MCF 10A (cell line): Measurements from ENCODE around the gene MTHFD2. TPM values are rescaled to one million over a fixed set of nuclear protein-coding genes. Genes with fewer than 3 reads are reported as not detected.
A peak's percentile ranks its signal among the peaks of the same experiment; 100 is the strongest.

Source experiments
- BruUV-seq: library from RNA; stranded (reverse); fragments of 400-500 nt; replicated peaks from 2 replicates; lab custom pipeline; 2021; lab: Mats Ljungman, UMichigan
- CTCF ChIA-PET: fragments of 300-600 bp; sonication (Branson Sonifier 250); formaldehyde crosslinking; extraction: SDS; loops from one replicate; lab custom pipeline; 2021; ENCODE audit warnings: antibody characterized with exemption, inconsistent platforms; lab: Yijun Ruan, JAX
- POLR2A ChIA-PET: fragments of 300-600, 350-650 bp; sonication (Branson Sonifier 250); formaldehyde crosslinking; extraction: SDS; loops from one replicate; lab custom pipeline; 2020; ENCODE audit warnings: antibody characterized with exemption, inconsistent platforms; lab: Yijun Ruan, JAX
- DNase-seq: peaks from one replicate; pipeline ENCODE4 v3.0.0-alpha.2; 2018; ENCODE audit not compliant: unreplicated experiment
- H3K27ac Mint-ChIP-seq: one replicate; pipeline ENCODE4 v1.8.0; 2022; ENCODE audit warnings: mild to moderate bottlenecking, low read depth, mixed read lengths; ENCODE audit not compliant: unreplicated experiment
- H3K27me3 Mint-ChIP-seq: one replicate; pipeline ENCODE4 v1.8.0; 2022; ENCODE audit warnings: mixed read lengths; ENCODE audit not compliant: insufficient read depth, unreplicated experiment
- H3K36me3 Mint-ChIP-seq: one replicate; pipeline ENCODE4 v1.8.0; 2022; ENCODE audit warnings: mild to moderate bottlenecking, moderate library complexity, mixed read lengths; ENCODE audit not compliant: insufficient read depth, unreplicated experiment
- H3K4me1 Mint-ChIP-seq: one replicate; pipeline ENCODE4 v1.8.0; 2022; ENCODE audit warnings: mixed read lengths; ENCODE audit not compliant: insufficient read depth, unreplicated experiment
- H3K4me3 Mint-ChIP-seq: one replicate; pipeline ENCODE4 v1.8.0; 2022; ENCODE audit warnings: mild to moderate bottlenecking, moderate library complexity, mixed read lengths; ENCODE audit not compliant: unreplicated experiment
- H3K9me3 Mint-ChIP-seq: one replicate; pipeline ENCODE4 v1.8.0; 2022; ENCODE audit warnings: mixed read lengths; ENCODE audit not compliant: unreplicated experiment
- intact Hi-C: fragments of 100-400 bp; cut with micrococcal nuclease; formaldehyde crosslinking; loops from 2 replicates; pipeline ENCODE4 v1.14.1; 2022
- total RNA-seq: library from RNA; stranded (reverse); gene quantifications from 2 replicates; pipeline ENCODE4 v1.2.3, GENCODE V29; 2022
- TF ChIP-seq, protein P1 (sequence below): fragments of 200-600 bp; IDR thresholded peaks from one replicate; pipeline ENCODE4 v1.8.0; 2022; ENCODE audit warnings: antibody characterized with exemption, mild to moderate bottlenecking; ENCODE audit not compliant: unreplicated experiment

MTHFD2 gene
- total RNA-seq, 1 experiment from 2014 or later = 470 TPM

DNA sequence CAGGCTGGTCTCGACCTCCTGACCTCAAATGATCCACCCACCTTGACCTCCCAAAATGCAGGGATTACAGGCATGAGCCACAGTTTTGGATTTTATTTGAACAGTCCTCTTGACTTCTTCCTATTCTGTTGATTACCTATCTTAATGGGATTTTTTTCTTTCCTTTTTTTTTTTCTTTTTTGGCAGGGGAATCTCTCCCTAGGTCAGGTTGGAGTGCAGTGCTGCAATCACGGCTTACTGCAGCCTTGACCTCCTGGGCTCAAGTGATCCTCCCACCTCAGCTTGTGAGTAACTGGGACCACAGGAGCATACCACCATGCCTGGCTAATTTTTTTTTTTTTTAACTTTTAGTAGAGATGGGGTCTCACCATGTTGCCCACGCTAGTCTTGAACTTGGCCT, 2.8 kb downstream of the MTHFD2 start:
- Mint-ChIP-seq H3K4me1 (peaks cover 50% of the 10 kb centered on the region), H3K4me3 (peak overlapping the region; percentile 94), H3K27ac (peak overlapping the region; percentile 66), H3K27me3 (no peaks in the 10 kb centered on the region), H3K9me3 (no peaks in the 10 kb centered on the region), H3K36me3 (peaks cover 51% of the 10 kb centered on the region)
- ChIA-PET POLR2A (interaction anchor here (0.7 to 5.6 kb wide), 6 partner anchors 13 to 424 kb away, joined by 3 to 148 read pairs (median 22); partner anchors contain the start of genes BOLA3, MOB1A and STAMBP), CTCF (interaction anchor here (0.6 to 1.2 kb wide), 3 partner anchors 23 to 133 kb away, joined by 3 to 4 read pairs (median 3); no protein-coding TSS in a partner anchor)
- TF ChIP-seq, protein P1, sequence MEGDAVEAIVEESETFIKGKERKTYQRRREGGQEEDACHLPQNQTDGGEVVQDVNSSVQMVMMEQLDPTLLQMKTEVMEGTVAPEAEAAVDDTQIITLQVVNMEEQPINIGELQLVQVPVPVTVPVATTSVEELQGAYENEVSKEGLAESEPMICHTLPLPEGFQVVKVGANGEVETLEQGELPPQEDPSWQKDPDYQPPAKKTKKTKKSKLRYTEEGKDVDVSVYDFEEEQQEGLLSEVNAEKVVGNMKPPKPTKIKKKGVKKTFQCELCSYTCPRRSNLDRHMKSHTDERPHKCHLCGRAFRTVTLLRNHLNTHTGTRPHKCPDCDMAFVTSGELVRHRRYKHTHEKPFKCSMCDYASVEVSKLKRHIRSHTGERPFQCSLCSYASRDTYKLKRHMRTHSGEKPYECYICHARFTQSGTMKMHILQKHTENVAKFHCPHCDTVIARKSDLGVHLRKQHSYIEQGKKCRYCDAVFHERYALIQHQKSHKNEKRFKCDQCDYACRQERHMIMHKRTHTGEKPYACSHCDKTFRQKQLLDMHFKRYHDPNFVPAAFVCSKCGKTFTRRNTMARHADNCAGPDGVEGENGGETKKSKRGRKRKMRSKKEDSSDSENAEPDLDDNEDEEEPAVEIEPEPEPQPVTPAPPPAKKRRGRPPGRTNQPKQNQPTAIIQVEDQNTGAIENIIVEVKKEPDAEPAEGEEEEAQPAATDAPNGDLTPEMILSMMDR = no peak
- no TSS peak for BruUV-seq
- DNase-seq = no peak
- intact Hi-C loops = no loop called here

DNA sequence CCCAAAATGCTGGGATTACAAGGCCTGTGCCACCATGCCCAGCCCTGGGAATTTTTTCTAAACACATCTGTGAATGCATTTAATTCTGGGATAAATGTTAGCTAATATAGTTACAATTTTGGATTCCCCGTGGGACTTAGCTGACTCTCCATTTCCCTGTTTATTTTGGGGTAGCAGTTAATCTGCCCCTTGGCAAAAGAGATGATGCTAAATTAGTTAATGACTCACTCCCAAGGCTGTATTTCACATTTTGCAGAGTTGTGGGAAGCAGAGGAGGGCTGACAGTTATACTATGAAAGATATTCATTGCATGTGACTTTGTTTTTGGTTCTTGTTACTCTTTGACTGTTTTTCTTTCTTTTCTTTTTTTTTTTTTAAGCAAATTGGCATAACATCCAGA, 3.2 kb downstream of the MTHFD2 start:
- TF ChIP-seq, protein P1 = no peak
- H3K27ac Mint-ChIP-seq = peak overlapping the region; percentile 66
- ChIA-PET CTCF (interaction anchor here (0.6 to 1.2 kb wide), 3 partner anchors 24 to 134 kb away, joined by 3 to 7 read pairs (median 4); no protein-coding TSS in a partner anchor), POLR2A (interaction anchor here (0.5 to 1.3 kb wide), 3 partner anchors 23 to 276 kb away, joined by 3 to 6 read pairs (median 6); partner anchors contain the start of gene MOB1A)
- H3K36me3 Mint-ChIP-seq = peaks cover 55% of the 10 kb centered on the region
- H3K4me3 Mint-ChIP-seq = peak overlapping the region; percentile 94
- H3K27me3 Mint-ChIP-seq = no peaks in the 10 kb centered on the region
- H3K9me3 Mint-ChIP-seq = no peaks in the 10 kb centered on the region
- H3K4me1 Mint-ChIP-seq = peaks cover 53% of the 10 kb centered on the region
- BruUV-seq = no TSS peak
- intact Hi-C loops = no loop called here
- DNase-seq = peak; percentile 69

DNA sequence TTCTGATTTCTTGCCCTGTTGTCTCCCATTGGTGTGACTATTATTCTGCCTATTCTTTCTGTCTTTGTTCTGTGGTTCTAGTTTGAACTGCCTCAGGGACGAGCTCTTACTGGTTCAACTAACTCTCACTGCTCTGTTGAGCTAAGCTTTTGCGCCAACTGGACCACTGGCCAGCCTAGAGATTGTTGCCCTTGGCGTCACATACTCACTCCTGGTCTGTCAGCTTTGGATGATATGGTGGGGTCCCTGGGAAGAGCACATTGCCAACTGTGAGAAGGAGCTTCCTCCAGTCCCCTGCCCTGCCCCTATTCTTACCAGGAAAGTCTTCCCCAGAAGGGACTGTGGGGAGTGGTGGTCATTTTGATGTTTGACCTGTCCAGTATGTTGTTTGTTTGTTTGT, 6.0 kb downstream of the MTHFD2 start:
- BruUV-seq = no TSS peak
- Mint-ChIP-seq H3K27me3 (no peaks in the 10 kb centered on the region), H3K36me3 (peaks cover 75% of the 10 kb centered on the region), H3K9me3 (no peaks in the 10 kb centered on the region), H3K4me3 (peak overlapping the region; percentile 41), H3K4me1 (peaks cover 47% of the 10 kb centered on the region), H3K27ac (peak overlapping the region; percentile 75)
- no peak for DNase-seq
- POLR2A ChIA-PET = interaction anchor here (1.1 to 3.0 kb wide), 6 partner anchors 12 to 238 kb away, joined by 3 to 40 read pairs (median 5); partner anchors contain the start of gene MOB1A
- CTCF ChIA-PET = interaction anchor here (0.6 to 1.9 kb wide), 2 partner anchors 25 to 130 kb away, joined by 3 to 7 read pairs; no protein-coding TSS in a partner anchor
- intact Hi-C loops = no loop called here
- TF ChIP-seq, protein P1 = no peak

DNA sequence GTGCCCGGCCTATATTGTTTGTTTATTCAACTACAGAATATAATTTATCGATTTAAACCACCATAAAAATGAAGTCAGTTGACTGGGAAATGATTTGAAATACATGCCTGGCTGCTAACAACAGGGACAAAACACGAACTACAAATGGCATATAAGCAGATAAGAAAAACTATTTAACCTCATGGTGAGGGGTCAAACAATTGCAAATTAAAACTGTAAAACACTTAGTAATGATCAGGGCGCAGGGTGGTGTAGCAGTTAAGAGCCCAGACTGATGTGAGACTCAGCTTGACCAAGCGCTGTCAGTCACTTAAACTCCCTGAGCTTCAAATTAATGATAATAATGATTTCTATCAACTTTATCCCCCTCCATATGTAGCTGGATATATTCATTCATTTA, 6.7 kb downstream of the MTHFD2 start:
- no TSS peak for BruUV-seq
- H3K9me3 Mint-ChIP-seq = no peaks in the 10 kb centered on the region
- H3K4me3 Mint-ChIP-seq = peak overlapping the region; percentile 43
- H3K4me1 Mint-ChIP-seq = peaks cover 44% of the 10 kb centered on the region
- no peak for DNase-seq
- no peaks in the 10 kb centered on the region for H3K27me3 Mint-ChIP-seq
- H3K27ac Mint-ChIP-seq = peak overlapping the region; percentile 75
- TF ChIP-seq, protein P1 = no peak
- peaks cover 81% of the 10 kb centered on the region for H3K36me3 Mint-ChIP-seq
- POLR2A ChIA-PET = interaction anchor here (0.9 to 3.0 kb wide), 7 partner anchors 11 to 237 kb away, joined by 3 to 40 read pairs (median 5); partner anchors contain the start of gene MOB1A
- intact Hi-C loops = no loop called here
- CTCF ChIA-PET = interaction anchor here (0.6 to 1.9 kb wide), 5 partner anchors 9 to 130 kb away, joined by 3 to 10 read pairs (median 4); no protein-coding TSS in a partner anchor
